Osteocyte (in vitro differentiated cells): Measurements from ENCODE around the gene GGACT. TPM values are rescaled to one million over a fixed set of nuclear protein-coding genes. Genes with fewer than 3 reads are reported as not detected.

Source experiments
- DNase-seq: peaks from one replicate; pipeline ENCODE4 v3.0.0; 2021; ENCODE audit warnings: mixed read lengths; ENCODE audit not compliant: unreplicated experiment; ENCODE audit errors: extremely low spot score
- H3K27ac Mint-ChIP-seq: one replicate; pipeline ENCODE4 v1.8.0; 2021; ENCODE audit warnings: mild to moderate bottlenecking, mixed read lengths; ENCODE audit not compliant: unreplicated experiment
- H3K27me3 Mint-ChIP-seq: one replicate; pipeline ENCODE4 v1.8.0; 2021; ENCODE audit warnings: mixed read lengths; ENCODE audit not compliant: unreplicated experiment
- H3K36me3 Mint-ChIP-seq: one replicate; pipeline ENCODE4 v1.8.0; 2021; ENCODE audit warnings: mixed read lengths; ENCODE audit not compliant: unreplicated experiment
- H3K4me1 Mint-ChIP-seq: one replicate; pipeline ENCODE4 v1.8.0; 2021; ENCODE audit warnings: mixed read lengths; ENCODE audit not compliant: unreplicated experiment
- H3K4me3 Mint-ChIP-seq: one replicate; pipeline ENCODE4 v1.8.0; 2021; ENCODE audit warnings: mild to moderate bottlenecking, moderate library complexity, mixed read lengths; ENCODE audit not compliant: unreplicated experiment
- H3K9me3 Mint-ChIP-seq: one replicate; pipeline ENCODE4 v1.8.0; 2021; ENCODE audit warnings: mixed read lengths; ENCODE audit not compliant: unreplicated experiment
- CTCF ChIP-seq: fragments of 200-600 bp; sonication (generic); IDR thresholded peaks from 2 replicates; pipeline ENCODE4 v1.5.0; 2021; ENCODE audit warnings: antibody characterized with exemption, mild to moderate bottlenecking, moderate library complexity
- total RNA-seq: library from RNA; stranded (reverse); gene quantifications from 2 replicates; pipeline ENCODE4 v1.2.1, GENCODE V29; 2021

Gene GGACT
- total RNA-seq, 1 donor from 2014 or later = 7.1 TPM

DNA sequence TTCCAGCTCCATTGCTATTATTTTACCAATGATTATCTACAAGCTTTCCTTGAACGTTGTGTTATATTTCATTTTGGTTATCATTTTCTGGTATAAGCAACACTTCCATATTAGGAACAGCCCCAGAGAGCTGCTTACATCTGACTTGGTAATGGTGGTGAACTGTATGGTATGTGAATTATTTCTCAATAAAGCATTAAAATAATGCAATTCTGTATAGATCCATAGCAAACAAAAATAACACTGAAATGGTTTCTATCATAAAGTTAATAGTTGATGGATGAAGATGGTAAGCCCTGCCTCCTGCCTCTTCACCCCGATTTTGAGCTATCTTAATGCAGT lies 27.5 kb downstream of the GGACT start:
- no peak for DNase-seq
- Mint-ChIP-seq H3K4me1 (peaks cover 5% of the 10 kb centered on the region), H3K27ac (no peak overlapping the region), H3K27me3 (no peaks in the 10 kb centered on the region), H3K4me3 (no peak overlapping the region), H3K36me3 (no peaks in the 10 kb centered on the region), H3K9me3 (no peaks in the 10 kb centered on the region)
- TF ChIP-seq CTCF = no peak

- H3K9me3 Mint-ChIP-seq = no peaks in the 10 kb centered on the region
- DNase-seq = peak; percentile 56
- H3K4me1 Mint-ChIP-seq = peaks cover 5% of the 10 kb centered on the region
- no peaks in the 10 kb centered on the region for H3K27me3 Mint-ChIP-seq
- TF ChIP-seq CTCF = no peak
- H3K27ac Mint-ChIP-seq = no peak overlapping the region
- H3K36me3 Mint-ChIP-seq = peaks cover under 1% of the 10 kb centered on the region
- H3K4me3 Mint-ChIP-seq = no peak overlapping the region
Measured at GRCh38 chr13:100560498-100561157, 28.0 kb downstream of the GGACT start.

GRCh38 chr13:100559886-100560285 lies 28.7 kb downstream of the GGACT start:
- Mint-ChIP-seq H3K4me3 (no peak overlapping the region), H3K4me1 (peaks cover 5% of the 10 kb centered on the region), H3K27ac (no peak overlapping the region), H3K36me3 (peaks cover 4% of the 10 kb centered on the region), H3K9me3 (peaks cover under 1% of the 10 kb centered on the region), H3K27me3 (no peaks in the 10 kb centered on the region)
- TF ChIP-seq CTCF = no peak
- DNase-seq = peak; percentile 64

GRCh38 chr13:100552755-100553154 lies 35.8 kb downstream of the GGACT start:
- peaks cover 6% of the 10 kb centered on the region for H3K9me3 Mint-ChIP-seq
- TF ChIP-seq CTCF = no peak
- no peaks in the 10 kb centered on the region for H3K27me3 Mint-ChIP-seq
- H3K4me3 Mint-ChIP-seq = no peak overlapping the region
- peaks cover 9% of the 10 kb centered on the region for H3K36me3 Mint-ChIP-seq
- peaks cover 19% of the 10 kb centered on the region for H3K4me1 Mint-ChIP-seq
- no peak overlapping the region for H3K27ac Mint-ChIP-seq
- DNase-seq = peak; percentile 65

- Mint-ChIP-seq H3K9me3 (peaks cover under 1% of the 10 kb centered on the region), H3K4me3 (no peak overlapping the region), H3K36me3 (no peaks in the 10 kb centered on the region), H3K27ac (no peak overlapping the region), H3K4me1 (peaks cover 53% of the 10 kb centered on the region), H3K27me3 (no peaks in the 10 kb centered on the region)
- DNase-seq = peak; percentile 38
- TF ChIP-seq CTCF = no peak
Measured at GRCh38 chr13:100549316-100549715, 39.3 kb downstream of the GGACT start.
